Activated T-cell treated with anti-CD3 and anti-CD28 coated beads, Interleukin-2, amount 50 U/mL, for 48 hours (primary cell): Measurements from ENCODE around the gene CELF2.

Source experiments
- DNase-seq, 2 experiments: peaks; one replicate each; pipeline ENCODE4 v3.0.0-alpha.2; 2020

Gene CELF2

DNA sequence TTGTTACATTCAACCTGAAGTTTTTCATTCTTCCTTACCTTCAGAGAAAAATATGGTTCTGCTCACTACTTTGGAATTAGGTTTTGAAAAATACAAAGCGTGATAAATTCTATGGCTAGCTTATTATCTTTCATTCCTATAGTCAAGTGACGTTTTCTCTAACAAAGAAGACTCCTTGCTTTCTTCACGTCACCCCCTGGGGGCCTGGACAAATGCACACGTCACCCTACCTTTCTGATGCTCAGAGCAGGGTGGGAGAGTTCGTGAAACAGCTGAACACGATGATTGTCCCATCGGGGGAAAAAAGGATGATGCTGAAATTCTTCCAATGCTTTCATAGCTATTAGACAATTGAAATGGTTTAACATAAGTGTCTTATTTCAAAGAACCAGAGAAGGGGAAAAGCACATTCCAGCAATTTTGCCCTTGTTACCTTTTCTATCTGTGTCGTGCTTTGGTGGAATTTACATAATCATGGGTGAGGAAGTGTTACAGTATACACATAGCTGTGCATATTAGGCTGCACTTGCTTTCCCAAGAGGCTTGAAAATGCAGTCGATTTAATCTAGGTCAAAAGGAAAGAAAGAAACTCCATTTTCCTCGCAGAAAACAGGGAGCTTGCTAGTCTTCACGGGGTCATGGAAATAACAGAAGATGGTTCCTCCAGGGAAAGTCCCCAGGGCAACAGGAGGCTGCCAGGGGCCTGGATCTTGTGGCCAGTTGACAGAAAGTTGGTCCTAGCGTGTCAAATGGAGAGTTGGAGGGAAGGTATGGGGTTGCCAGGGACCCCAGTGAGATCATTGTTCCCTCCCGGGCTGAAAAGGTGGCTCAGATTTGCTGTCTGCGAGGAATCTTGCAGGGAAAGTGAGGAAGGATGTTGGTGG, 189.2 kb downstream of the CELF2 start:
- no peak for DNase-seq

DNA sequence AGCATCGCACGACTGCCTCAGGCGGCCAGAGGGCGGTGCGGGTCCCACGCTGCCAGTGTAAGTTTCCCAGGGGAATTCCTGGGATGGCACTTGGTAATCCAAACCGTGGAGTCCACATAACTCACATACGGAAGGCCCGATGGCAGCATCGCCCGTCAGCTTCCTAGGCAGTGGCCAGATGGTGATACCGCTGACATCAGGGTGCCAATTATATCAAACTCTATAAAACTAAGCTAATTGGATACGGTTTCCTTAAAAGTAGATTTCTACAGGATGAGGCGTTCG, 189.8 kb downstream of the CELF2 start:
- no peak for DNase-seq

- no peak for DNase-seq
These were observed 190.6 kb downstream of the CELF2 start for GRCh38 chr10:11208243-11208642.

DNA sequence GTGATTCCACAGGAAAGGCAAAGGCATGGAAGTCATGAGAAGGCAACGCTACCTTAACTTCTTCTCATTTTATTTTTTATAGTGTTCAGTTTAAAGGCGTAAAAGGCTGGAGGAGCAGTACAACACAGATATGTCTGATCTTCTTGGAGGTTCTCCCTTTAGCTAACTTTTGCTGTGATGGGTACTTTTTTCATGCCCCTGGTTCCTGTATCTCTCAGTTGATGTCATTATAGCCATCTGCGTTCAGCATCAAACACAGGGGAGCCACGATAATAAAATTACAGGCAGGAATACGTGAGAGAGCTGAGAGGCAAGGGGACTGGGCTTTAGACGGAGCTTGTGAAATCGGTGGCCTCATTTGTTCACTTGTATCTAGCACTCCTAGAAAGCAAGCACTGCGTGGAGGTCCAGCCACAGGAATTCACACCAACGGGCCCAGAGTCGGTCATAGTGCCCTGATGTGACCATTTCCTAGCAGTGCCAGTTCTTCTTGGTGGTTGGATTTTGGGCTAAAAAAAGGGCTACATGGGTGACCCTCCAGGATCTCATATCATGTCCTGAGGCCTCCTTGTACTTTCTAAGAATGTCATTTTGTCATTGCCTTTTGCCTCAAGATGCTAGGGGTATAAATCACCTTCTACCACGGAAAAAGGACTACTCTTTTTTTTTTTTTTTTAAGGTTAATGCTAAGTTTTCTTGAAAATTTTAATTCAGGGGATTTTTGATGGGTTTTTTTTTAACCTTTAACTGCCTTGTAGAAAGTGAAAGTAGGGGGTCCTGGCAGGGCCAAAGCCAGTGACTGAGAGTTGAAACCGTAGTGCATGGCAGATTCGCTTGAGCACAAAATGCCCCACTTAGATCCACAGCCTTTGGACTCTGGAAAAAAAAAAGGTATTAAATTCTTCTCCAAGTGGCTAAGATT, 191.5 kb downstream of the CELF2 start:
- DNase-seq: peak; percentile 61 to 64

- peak in 1 of 2 experiments; percentile 35 for DNase-seq
These were observed 192.1 kb downstream of the CELF2 start for GRCh38 chr10:11209830-11210181.

GRCh38 chr10:11210211-11210922, 192.7 kb downstream of the CELF2 start:
- no peak for DNase-seq

DNA sequence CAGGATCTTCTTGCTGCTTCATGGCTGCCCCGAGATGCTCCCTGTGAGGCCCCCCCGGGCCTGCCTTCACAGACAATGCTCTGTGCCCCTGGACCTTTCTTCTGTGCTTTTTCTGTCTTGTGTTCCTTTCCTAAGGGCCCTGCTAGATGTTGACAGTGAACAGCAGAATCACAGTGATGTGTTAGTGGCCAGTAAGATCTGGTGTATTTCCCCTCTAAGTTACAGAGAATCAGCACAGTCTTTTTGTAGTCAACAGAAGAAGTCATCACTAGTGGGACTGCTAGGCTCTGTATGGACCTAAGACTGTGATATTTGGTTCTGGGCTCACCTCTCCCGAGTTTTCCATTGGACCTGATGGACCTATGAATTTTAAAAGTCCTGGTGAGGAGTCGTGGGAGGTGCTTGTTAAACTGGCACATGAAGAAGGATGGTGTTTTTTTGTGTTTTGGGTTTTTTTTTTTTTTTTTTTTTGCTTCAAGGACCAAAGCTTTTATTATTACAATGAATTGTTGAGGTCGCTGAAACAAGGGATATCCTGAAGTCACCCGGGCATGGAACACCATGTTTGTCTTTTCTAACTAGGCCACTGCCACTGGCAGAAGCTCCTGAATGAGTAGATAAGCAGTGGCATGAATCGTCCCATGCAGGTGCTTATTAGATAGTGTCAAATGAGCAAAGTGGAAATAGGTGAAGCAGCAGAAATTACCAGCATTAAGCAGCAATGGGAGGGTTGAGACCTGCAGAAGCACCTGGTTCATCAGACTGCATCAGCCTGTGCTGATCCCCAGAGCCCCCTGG, 194.8 kb downstream of the CELF2 start:
- DNase-seq: no peak

DNA sequence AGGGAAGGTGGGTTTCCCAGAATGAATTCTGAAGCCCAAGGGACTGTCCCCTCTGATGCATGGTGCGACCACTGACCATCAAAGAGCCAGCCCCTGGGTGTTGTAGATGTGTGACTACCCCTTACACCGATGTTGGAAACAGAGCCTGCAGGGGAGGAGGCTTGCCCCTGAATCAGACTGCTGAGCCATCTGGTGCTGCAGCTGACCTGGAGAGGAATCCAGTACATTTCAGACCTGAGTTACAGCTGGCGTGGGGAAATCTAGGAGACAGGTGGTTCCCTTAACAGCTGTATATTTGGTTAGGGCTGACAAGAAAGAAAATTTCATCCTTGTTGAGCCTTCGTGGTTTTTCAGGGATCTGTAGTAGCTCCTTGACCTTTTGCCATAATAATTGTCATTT, 195.5 kb downstream of the CELF2 start:
- no peak for DNase-seq

DNA sequence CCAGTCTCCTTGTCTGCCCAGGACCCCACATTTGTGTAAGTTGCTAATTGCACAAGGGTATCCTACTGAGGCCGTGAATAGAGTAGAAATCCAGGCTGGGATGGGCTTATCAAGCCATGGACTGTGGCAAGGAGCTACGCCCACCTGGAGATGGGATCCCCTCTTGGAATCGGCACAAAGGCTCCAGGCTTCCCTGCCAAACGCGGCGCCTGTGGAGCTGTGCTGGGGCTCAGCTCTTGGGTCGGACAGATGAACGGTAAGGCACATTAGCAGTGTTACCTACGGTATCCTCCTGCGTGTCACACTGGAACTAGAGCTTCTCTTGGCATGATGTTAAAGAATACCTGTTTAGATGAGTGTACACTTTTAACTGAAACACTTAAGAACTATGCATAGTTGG, 196.7 kb downstream of the CELF2 start:
- no peak for DNase-seq

DNA sequence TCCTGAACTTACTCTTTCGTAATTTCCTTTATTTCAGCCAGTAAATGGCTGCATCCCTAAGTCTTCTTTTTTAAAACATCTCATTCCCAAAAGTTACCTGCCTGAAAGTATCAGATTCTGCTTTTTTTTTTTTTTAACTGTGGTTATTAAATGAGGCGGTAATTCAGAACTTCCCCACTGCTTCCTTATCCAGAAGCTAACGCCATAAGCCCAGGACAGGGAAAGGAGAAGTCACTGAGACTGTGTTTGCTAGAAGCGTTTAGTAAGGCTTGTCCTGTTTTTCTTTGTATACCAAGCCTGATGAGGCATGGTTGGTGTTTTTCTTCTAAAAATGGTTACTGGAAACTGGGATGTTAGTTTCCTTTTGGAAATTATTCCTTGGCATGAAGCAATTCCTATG, 197.8 kb downstream of the CELF2 start:
- no peak for DNase-seq

DNA sequence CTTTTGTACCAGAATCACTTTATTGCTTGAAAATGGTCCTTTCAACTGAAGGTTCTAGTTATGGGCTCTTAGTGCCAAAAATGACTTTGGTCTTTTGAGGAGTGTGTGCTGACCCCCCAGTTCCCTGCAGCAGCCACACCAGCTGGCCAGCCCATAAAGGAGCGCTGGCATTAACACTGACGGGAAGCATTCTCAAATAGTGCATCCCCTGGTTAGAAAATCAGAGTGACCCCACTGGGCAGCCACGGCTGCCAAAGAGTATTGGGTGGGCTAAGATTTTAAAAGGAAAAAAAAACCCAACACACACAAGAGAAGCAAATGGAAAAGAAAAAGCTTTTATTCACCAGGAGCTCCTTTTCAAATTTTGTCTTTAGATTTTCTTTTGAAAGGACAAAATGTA, 199.8 kb downstream of the CELF2 start:
- no peak for DNase-seq

DNA sequence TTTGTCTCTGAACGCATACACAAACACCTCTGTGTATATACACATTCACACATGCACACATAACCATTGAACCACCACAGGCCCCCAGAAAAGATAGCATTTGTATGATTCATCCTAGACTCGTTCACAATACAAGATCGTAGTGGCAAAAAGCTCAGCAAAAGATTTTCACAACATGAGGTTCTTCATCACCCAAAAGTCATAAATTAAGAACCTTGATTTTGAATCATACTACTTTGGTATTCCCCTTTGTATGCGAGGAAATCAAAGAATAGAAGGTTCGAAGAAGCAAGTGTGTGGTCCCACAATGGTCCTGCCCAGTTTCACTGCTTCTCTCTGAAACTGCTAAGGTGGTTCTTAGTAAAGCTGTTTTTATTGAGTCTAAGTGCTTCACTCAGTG, 200.7 kb downstream of the CELF2 start:
- no peak for DNase-seq

DNA sequence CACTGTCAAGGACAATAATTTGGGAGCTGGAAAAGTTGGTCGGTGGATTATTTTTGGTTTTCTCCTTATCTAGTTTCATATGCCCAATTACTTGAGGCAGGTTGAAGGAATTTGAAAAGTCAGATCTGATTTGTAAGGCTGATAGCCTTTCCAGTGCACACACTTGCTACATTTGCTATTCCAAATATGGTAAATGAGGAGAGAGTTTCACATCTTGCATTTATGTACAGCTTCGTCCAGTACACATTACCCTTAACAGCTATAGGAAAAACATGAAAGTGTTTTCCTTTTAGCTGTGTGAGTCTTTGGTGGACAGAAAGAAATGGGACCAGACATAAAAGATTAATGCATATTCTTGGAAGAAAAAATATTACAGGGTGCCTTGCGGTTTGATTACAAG, 201.8 kb downstream of the CELF2 start:
- DNase-seq: no peak

- no peak for DNase-seq
These were observed 205.4 kb downstream of the CELF2 start for GRCh38 chr10:11223081-11223480.

DNA sequence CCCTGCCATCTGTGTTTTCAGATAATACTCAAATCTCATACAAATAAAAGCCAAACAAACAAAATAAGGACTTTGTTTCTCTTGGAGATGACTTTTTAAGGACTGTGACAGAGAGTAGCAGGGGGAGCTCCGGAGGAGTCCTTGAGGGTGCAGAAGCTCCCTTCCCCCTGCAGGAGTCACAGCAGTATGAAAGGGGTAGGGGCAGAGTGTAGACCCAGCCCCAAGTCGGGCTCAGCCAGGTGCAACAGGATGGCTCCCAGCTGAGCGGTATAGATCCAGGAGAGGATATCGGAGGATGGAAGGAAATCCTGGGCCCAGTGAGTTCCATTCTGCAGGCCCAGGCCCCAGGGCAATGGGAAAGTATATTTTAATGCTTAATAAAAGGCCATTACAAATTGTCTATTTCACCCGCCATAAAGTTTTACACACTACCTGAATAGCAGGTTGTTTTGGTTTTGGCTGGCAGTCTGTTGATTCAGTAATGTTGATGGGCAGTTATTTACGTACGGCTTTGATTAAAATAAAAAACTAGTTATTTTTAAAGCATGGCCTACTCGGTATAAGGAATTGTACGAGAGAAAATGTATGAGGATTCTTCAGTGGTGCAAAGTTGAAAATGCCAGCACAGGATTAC, 206.0 kb downstream of the CELF2 start:
- no peak for DNase-seq

- DNase-seq: no peak
These were observed 206.6 kb downstream of the CELF2 start for GRCh38 chr10:11224321-11224720.

GRCh38 chr10:11224792-11225416, 207.2 kb downstream of the CELF2 start:
- DNase-seq: no peak

- peak; percentile 75 to 80 for DNase-seq
These were observed 208.3 kb downstream of the CELF2 start for GRCh38 chr10:11225935-11226334.

DNA sequence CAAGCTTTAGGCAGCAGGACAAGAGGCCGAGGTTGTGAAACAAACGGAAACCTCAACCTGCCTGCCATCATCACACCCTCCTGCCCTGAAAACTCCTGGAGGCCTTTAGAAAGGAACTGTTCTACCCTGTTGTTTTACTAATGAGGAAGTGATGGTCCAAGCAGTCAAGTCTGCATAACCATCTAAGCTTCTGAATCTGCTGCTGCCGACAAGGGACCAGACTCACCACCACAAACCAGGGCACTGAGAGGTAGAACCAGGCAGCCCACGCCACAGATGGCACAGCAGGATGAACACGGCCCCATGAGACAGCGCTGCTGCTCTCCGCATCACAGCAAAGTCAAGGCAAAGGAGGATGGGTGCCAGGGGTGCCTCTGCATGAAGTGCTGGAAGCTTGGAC, 209.4 kb downstream of the CELF2 start:
- no peak for DNase-seq

GRCh38 chr10:11229893-11230292, 212.2 kb downstream of the CELF2 start:
- no peak for DNase-seq

GRCh38 chr10:11230498-11231167, 213.0 kb downstream of the CELF2 start:
- peak in 1 of 2 experiments; percentile 20 for DNase-seq
